Measurements from ENCODE around the gene HNRNPM.

DNA sequence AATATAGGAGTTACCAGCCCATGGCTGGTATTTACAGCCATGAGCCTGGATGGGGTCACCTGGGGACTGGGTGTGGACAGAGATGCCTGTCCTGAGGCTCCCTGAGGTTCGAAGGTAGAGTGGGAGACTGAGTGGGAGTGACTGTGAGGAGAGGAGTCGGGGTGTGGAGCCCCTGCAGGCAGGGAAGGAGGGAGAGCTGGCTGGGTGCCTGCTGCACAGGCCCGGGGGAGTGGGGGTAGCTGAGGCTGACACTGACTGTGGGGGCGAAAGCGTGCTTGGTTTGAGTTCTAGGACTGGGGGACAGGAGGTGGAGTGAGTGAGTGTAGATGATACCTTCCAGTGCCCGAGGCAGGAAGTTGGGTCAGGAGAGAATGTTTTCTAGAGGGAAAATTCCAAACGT lies 47.5 kb upstream of the HNRNPM start:
- TF ChIP-seq, protein P1, sequence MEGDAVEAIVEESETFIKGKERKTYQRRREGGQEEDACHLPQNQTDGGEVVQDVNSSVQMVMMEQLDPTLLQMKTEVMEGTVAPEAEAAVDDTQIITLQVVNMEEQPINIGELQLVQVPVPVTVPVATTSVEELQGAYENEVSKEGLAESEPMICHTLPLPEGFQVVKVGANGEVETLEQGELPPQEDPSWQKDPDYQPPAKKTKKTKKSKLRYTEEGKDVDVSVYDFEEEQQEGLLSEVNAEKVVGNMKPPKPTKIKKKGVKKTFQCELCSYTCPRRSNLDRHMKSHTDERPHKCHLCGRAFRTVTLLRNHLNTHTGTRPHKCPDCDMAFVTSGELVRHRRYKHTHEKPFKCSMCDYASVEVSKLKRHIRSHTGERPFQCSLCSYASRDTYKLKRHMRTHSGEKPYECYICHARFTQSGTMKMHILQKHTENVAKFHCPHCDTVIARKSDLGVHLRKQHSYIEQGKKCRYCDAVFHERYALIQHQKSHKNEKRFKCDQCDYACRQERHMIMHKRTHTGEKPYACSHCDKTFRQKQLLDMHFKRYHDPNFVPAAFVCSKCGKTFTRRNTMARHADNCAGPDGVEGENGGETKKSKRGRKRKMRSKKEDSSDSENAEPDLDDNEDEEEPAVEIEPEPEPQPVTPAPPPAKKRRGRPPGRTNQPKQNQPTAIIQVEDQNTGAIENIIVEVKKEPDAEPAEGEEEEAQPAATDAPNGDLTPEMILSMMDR (IDR thresholded peaks at IDR 0.05) = no peak
- no peak for TF ChIP-seq EZH2 (IDR thresholded peaks at IDR 0.05; ENCODE audit: borderline replicate concordance, insufficient read depth, low read depth, low read length, poor library complexity, severe bottlenecking)

All from B cell (primary cell).